ENCODE data around the gene ZFYVE9.

Gene ZFYVE9

DNA sequence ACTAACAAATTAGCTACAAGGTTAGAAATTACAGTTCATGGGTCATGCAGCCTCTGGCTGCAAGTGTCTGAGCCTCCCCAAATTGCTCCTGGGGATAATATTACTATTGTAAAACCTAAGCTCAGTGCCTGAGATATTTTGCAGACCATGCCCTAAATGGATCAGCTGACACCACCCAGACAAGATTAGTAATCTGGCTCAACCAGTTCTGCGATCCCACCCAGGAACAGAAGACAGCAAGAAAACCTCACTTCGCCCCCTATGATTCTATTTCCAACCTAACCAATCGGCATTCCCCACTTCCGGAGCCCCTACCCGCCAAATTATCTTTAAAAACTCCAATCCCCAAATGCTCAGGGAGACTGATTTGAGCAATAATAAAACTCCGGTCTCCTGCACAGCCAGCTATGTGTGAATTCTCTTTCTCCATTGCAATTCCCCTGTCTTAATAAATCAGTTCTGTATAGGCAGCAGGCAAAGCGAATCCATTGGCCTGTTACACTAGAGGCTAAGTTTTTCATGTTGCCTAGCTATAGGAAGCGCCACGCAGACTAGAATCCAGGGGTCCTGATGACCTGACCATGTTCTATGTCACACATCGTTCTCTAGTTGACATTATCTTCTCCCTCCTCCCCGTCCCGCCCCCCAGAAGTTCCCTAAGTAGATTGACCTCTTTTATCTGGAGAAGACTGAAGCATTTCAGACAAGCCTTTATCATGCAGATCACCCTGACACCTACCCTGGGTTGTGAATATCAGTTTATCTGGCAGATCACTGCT lies 22.4 kb upstream of the ZFYVE9 start:
- no peak overlapping the region for H3K4me3 ChIP-seq
- TF ChIP-seq EZH2 (IDR thresholded peaks at IDR 0.05), result no peak
- no peak for TF ChIP-seq POLR2AphosphoS5 (IDR thresholded peaks at IDR 0.05; ENCODE audit: borderline replicate concordance, low read depth, low read length)
- no peak for DNase-seq (ENCODE audit: low read depth, low spot score)
- H3K27ac ChIP-seq, result no peak overlapping the region
- H3K9ac ChIP-seq (ENCODE audit: insufficient read length), result no peak overlapping the region
- no peaks in the 10 kb centered on the region for H3K9me3 ChIP-seq (ENCODE audit: low read depth, low read length)
- no peaks in the 10 kb centered on the region for H3K36me3 ChIP-seq (ENCODE audit: insufficient read depth, low read length)

DNA sequence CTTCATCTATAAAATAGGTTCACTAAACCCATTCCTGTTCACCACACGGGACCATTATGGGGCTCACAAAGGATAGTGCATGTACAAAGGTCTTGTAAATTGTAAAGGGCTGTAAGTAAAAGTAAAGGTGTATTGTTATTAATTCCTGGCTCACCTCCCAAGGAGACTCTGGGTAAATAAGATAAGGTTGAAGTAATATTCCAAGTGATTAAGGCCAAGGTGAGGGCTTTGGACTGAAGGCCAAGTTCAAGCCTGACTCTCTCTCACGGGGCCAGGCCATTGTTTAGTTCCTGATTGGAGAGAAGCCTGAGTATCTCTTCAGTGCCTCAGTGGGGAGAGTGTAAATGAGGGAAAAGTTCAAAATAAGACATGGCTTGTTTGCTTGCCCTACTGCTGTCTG lies 19.5 kb upstream of the ZFYVE9 start:
- DNase-seq (ENCODE audit: low read depth, low spot score), result no peak
- H3K36me3 ChIP-seq (ENCODE audit: insufficient read depth, low read length), result no peaks in the 10 kb centered on the region
- no peak overlapping the region for H3K9ac ChIP-seq (ENCODE audit: insufficient read length)
- H3K27ac ChIP-seq, result no peak overlapping the region
- no peaks in the 10 kb centered on the region for H3K9me3 ChIP-seq (ENCODE audit: low read depth, low read length)
- no peak for TF ChIP-seq EZH2 (IDR thresholded peaks at IDR 0.05)
- TF ChIP-seq FOXP2 (optimal IDR thresholded peaks at IDR 0.05; ENCODE audit: control extremely low read depth, extremely low read length, insufficient read depth), result no peak
- TF ChIP-seq POLR2AphosphoS5 (IDR thresholded peaks at IDR 0.05; ENCODE audit: borderline replicate concordance, low read depth, low read length), result no peak
- H3K4me3 ChIP-seq, result no peak overlapping the region

DNA sequence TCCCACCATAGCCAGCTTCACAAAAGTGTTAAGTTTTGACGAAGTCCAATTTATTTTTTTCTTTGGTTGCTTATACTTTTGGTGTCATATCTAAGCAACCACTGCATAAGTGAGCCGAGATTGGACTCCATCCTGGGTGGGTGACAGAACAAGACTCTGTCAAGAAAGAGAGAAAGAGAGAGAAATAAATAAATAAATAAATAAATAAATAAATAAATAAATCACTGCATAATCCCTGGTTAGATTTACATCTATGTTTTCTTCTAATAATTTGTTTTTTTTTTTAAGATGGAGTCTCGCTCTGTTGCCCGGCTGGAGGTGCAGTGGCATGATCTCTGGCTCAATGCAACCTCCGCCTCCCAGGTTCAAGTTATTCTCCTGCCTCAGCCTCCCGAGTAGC lies 18.3 kb upstream of the ZFYVE9 start:
- H3K27ac ChIP-seq, result no peak overlapping the region
- no peak overlapping the region for H3K9ac ChIP-seq (ENCODE audit: insufficient read length)
- TF ChIP-seq EZH2 (IDR thresholded peaks at IDR 0.05) (no peak), FOXP2 (optimal IDR thresholded peaks at IDR 0.05; ENCODE audit: control extremely low read depth, extremely low read length, insufficient read depth) (no peak), POLR2AphosphoS5 (IDR thresholded peaks at IDR 0.05; ENCODE audit: borderline replicate concordance, low read depth, low read length) (no peak)
- no peak overlapping the region for H3K4me3 ChIP-seq
- no peak for DNase-seq (ENCODE audit: low read depth, low spot score)
- H3K9me3 ChIP-seq (ENCODE audit: low read depth, low read length), result no peaks in the 10 kb centered on the region
- no peaks in the 10 kb centered on the region for H3K36me3 ChIP-seq (ENCODE audit: insufficient read depth, low read length)

DNA sequence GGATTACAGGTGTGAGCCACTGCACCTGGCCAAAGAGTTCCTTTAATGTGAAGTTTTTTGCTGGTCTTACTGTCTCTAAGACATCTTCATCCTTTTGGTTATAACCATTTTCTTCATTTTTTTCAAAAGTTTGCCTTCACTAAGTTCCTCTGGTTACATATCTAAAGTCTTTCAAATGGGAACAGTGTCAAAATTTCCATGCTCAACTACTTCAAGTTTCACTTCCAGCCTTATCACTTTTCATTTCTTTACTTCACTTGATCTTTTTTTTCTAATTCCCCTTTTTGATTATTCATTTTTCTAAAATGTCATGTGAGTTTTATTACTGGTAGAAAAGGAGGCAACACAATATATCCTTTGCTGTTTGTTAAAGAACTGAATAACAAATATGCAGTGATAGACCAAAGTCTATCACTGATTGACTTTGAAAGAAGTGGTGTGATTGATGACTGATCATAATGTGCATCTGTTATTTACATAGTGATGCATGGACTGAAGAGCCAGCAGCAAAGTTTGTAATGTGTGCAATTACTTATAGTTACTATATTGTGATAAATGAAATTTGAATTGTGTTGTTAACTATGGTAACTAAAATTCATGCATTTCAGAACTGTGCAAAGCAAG lies 16.0 kb upstream of the ZFYVE9 start:
- H3K9me3 ChIP-seq (ENCODE audit: low read depth, low read length), result no peaks in the 10 kb centered on the region
- no peak overlapping the region for H3K9ac ChIP-seq (ENCODE audit: insufficient read length)
- DNase-seq (ENCODE audit: low read depth, low spot score), result no peak
- no peak overlapping the region for H3K27ac ChIP-seq
- TF ChIP-seq FOXP2 (optimal IDR thresholded peaks at IDR 0.05; ENCODE audit: control extremely low read depth, extremely low read length, insufficient read depth), result no peak
- no peak for TF ChIP-seq POLR2AphosphoS5 (IDR thresholded peaks at IDR 0.05; ENCODE audit: borderline replicate concordance, low read depth, low read length)
- TF ChIP-seq EZH2 (IDR thresholded peaks at IDR 0.05), result no peak
- H3K36me3 ChIP-seq (ENCODE audit: insufficient read depth, low read length), result no peaks in the 10 kb centered on the region
- H3K4me3 ChIP-seq, result no peak overlapping the region

DNA sequence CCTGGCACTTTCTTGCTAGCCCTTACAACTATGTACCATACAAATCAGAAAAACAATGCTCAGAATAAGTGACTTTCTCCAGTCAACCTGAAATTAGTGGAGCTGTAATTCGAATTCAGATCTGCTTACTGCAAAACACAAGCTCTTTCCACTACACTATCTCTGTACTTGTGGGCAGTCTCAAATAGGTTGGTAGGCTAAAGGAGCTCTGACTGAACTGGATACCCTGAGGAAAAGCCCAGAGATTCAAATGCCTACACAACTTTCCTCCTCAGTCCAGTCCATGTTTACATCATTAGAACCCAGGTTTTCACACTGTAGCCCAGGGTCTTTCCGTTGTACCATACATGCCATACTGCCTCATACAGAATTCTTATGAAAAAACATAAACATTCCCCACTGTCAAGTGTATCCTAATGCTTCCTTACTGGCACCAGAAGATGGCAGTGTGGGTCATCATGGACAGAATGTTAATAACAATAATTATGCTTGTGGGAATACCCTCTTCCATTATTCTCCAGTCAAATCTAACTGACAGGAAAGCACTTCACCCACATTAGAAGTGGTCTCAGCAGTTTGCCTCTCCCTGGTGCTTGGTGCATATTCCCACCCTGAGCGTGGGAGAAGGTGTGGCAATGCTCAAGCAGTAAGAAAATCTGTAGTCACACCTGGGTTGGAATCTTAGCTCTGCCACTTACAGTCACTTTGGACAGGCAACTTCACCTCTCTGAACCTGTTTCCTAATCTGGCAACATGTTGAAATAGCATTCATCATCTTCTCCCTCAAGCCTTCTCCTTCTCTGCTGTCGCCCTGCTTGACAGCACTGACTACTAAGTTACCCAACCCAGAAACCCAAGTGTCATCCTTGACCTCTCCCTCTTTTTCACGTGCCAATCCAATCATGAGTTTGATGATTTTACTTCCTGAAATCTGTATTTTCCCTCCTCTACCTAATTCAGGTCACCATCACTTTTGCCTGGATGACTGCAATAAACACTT lies 14.4 kb upstream of the ZFYVE9 start:
- Histone ChIP-seq H3K4me3 (no peak overlapping the region), H3K27ac (no peak overlapping the region), H3K36me3 (ENCODE audit: insufficient read depth, low read length) (no peaks in the 10 kb centered on the region), H3K9ac (ENCODE audit: insufficient read length) (no peak overlapping the region), H3K9me3 (ENCODE audit: low read depth, low read length) (no peaks in the 10 kb centered on the region)
- peak; percentile 63 for DNase-seq (ENCODE audit: low read depth, low spot score)
- no peak for TF ChIP-seq FOXP2 (optimal IDR thresholded peaks at IDR 0.05; ENCODE audit: control extremely low read depth, extremely low read length, insufficient read depth)
- TF ChIP-seq POLR2AphosphoS5 (IDR thresholded peaks at IDR 0.05; ENCODE audit: borderline replicate concordance, low read depth, low read length), result no peak
- no peak for TF ChIP-seq EZH2 (IDR thresholded peaks at IDR 0.05)

DNA sequence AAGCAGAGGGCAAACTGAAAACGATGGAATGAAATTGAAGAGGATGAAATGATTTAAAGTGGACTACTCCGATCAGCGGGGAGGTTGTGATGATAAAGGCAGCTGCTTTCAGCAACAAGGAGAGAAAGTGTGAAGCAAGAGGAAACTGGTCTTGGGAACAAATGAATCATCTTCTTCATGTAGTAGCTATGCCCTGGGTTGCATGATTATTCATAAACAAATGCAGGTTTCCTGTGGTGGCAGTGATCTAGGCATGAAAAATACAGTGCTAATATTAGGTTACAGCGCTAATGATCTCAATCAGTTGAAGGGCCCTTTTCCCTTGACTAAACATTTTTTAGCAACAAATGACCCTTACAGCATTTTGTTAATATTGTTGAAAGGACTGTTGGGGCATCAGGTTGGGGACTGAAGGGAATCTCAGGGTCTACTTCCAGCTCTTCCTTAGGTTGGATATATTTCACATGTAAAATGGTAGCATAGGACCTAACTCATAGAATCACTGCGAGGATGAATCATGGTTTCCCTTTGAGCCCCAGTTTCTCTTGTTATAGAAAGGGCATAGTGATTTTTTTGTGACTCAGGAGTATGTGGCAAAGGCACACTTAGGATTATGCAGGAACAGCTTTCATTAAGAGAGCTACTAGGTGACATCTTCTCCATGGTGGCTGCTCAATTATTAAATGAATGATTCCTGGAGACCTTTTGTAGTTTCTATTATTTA lies 1.9 kb upstream of the ZFYVE9 start:
- H3K9me3 ChIP-seq (ENCODE audit: low read depth, low read length), result no peaks in the 10 kb centered on the region
- H3K27ac ChIP-seq, result no peak overlapping the region
- no peak overlapping the region for H3K4me3 ChIP-seq
- no peak for DNase-seq (ENCODE audit: low read depth, low spot score)
- no peak overlapping the region for H3K9ac ChIP-seq (ENCODE audit: insufficient read length)
- TF ChIP-seq FOXP2 (optimal IDR thresholded peaks at IDR 0.05; ENCODE audit: control extremely low read depth, extremely low read length, insufficient read depth), result no peak
- no peak for TF ChIP-seq EZH2 (IDR thresholded peaks at IDR 0.05)
- TF ChIP-seq POLR2AphosphoS5 (IDR thresholded peaks at IDR 0.05; ENCODE audit: borderline replicate concordance, low read depth, low read length), result no peak
- H3K36me3 ChIP-seq (ENCODE audit: insufficient read depth, low read length), result no peaks in the 10 kb centered on the region

DNA sequence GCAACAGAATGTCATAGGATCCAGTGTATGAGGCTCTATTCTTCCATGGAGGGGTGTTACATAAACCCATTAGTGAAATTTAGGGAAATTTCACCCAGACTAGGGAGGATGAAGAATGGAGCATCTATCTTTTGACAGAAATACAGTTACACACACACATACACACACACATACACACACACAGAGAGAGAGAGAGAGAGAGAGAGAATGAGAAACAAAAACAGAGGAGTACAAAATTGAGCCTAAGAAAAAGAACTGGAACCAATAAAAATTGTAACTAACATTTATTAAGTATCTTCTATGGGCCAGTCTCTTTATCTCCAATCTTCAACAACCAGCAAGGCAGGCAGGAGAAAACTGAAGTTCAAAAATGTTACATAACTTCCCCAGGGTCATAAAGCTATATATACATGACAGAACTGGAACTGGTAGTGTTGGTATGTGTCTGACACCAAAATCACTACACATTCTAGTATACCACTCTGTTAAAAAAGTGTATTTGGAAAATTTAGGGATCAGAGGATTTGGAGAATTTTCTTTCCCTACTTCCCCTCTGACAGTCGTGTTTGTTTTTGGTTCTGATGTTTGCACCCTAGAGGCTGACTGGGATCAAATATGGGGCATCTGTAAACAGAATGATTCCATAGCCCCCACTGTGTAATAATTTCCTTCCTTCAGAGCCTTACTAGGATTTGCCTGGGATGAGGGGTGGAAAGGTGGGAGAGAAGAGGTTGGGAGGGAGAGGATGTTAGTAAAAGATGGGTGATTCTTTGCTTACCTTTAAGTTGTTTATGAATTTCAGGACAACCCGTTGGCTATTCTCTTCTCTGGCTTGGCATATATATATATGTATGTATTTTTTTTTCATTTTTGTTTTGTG lies 1.0 kb upstream of the ZFYVE9 start:
- Histone ChIP-seq H3K9ac (ENCODE audit: insufficient read length) (peak overlapping the region; percentile 91), H3K36me3 (ENCODE audit: insufficient read depth, low read length) (no peaks in the 10 kb centered on the region), H3K4me3 (peak overlapping the region; percentile 81), H3K9me3 (ENCODE audit: low read depth, low read length) (no peaks in the 10 kb centered on the region), H3K27ac (no peak overlapping the region)
- DNase-seq (ENCODE audit: low read depth, low spot score), result no peak
- TF ChIP-seq FOXP2 (optimal IDR thresholded peaks at IDR 0.05; ENCODE audit: control extremely low read depth, extremely low read length, insufficient read depth) (no peak), EZH2 (IDR thresholded peaks at IDR 0.05) (no peak), POLR2AphosphoS5 (IDR thresholded peaks at IDR 0.05; ENCODE audit: borderline replicate concordance, low read depth, low read length) (no peak)
